ENCODE measurements around the gene LY9.
A peak's percentile ranks its signal among the peaks of the same experiment; 100 is the strongest.

- TF ChIP-seq CTCF (IDR thresholded peaks at IDR 0.05) (peak; percentile 60), EZH2 (IDR thresholded peaks at IDR 0.05) (no peak)
These were observed 27.7 kb upstream of the LY9 start for GRCh38 chr1:160768295-160768657.

Measured in neural progenitor cell (in vitro differentiated cells).